Lung microvascular endothelial cell (primary cell): ENCODE results near the gene CHMP3. TPM values are rescaled to one million over a fixed set of nuclear protein-coding genes. Genes with fewer than 3 reads are reported as not detected.
"Not testable (repeated sequence)": the region's sequence is repeated elsewhere in the genome, so short reads cannot be mapped to it uniquely, and the experiment has no call there.

Experiments
- DNase-seq, 2 donors: peaks; one replicate each; pipeline versions ENCODE4 v3.0.0 to v3.0.0-alpha.2; 2010; ENCODE audit warnings: low read depth in 2 of 2
- total RNA-seq: library from RNA; depleted of rRNA; stranded (reverse); fragments of >200 nt; gene quantifications from 2 replicates; pipeline ENCODE4 v1.2.1, GENCODE V29; 2014

Gene CHMP3
- total RNA-seq, 1 donor from 2014 or later, result 58.9 TPM

- not testable (repeated sequence) for DNase-seq
Observed at GRCh38 chr2:86549963-86550725, 13.1 kb downstream of the CHMP3 start.

DNA sequence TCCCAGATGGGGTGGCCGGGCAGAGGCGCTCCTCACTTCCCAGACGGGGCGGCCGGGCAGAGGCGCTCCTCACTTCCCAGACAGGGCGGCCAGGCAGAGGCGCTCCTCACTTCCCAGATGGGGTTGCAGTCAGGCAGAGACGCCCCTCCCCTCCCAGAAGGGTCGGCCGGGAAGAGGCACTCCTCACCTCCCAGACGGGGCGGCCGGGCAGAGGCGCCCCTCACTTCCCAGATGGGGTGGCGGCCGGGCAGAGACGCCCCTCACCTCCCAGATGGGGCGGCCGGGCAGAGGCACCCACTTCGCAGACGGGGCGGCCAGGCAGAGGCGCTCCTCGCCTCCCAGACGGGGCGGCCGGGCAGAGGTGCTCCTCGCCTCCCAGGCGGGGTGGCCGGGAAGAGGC is 13.8 kb downstream of the CHMP3 start:
- not testable (repeated sequence) for DNase-seq

DNA sequence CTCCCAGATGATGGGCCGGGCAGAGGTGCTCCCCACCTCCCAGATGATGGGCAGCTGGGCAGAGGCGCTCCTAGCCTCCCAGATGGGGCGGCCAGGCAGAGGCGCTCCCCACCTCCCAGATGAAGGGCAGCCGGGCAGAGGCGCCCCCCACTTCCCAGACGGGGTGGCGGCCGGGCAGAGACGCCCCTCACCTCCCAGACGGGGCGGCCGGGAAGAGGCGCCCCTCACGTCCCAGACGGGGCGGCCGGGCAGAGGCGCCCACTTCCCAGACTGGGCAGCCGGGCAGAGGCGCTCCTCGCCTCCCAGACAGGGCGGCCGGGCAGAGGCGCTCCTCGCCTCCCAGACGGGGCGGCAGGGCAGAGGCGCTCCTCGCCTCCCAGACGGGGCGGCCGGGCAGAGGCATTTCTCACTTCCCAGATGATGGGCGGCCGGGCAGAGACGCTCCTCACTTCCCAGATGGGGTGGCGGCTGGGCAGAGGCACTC is 14.3 kb downstream of the CHMP3 start:
- DNase-seq, result not testable (repeated sequence)

- not testable (repeated sequence) for DNase-seq
Observed at GRCh38 chr2:86548165-86548912, 14.9 kb downstream of the CHMP3 start.

- DNase-seq, result not testable (repeated sequence)
Observed at GRCh38 chr2:86545296-86545924, 17.8 kb downstream of the CHMP3 start.

GRCh38 chr2:86544278-86545099 is 18.8 kb downstream of the CHMP3 start:
- DNase-seq, result not testable (repeated sequence)

DNA sequence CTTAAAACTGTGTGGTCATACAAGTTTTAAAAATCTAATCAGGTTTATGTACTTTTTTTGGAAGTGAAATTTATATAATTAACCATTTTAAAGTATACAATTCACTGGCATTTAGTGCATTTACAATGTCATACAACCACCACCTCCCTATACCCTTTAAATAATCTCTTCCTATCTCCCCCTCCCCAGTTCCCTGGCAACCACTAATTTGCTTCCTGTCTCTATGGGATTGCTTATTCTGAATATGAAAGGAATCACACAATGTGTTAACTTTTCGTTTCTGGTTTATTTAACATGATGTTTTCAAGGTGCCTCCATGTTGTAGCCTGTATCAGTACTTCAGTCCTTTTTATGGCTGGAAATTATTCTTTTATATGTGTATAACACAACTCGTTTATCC is 19.4 kb downstream of the CHMP3 start:
- DNase-seq, result no peak

GRCh38 chr2:86543335-86543734 is 19.9 kb downstream of the CHMP3 start:
- no peak for DNase-seq

GRCh38 chr2:86542814-86543213 is 20.4 kb downstream of the CHMP3 start:
- no peak for DNase-seq

- no peak for DNase-seq
Observed at GRCh38 chr2:86541334-86541733, 21.9 kb downstream of the CHMP3 start.

DNA sequence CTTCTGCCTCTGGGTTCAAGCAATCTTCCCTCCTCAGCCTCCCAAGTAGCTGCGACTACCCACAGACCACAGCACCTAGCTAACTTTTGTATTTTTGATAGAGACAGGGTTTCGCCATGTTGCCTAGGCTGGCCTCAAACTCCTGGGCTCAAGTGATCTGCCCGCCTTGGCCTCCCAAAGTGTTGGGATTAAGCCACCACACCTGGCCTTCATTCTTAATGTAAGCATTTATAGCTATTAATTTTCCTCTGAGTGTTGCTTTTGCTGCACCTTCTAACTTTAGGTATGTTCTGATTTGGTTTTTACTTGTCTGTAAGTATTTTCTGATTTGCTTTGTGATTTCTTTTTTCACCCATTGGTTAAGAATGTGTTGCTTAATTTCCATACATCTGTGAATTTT is 29.7 kb downstream of the CHMP3 start:
- no peak for DNase-seq

DNA sequence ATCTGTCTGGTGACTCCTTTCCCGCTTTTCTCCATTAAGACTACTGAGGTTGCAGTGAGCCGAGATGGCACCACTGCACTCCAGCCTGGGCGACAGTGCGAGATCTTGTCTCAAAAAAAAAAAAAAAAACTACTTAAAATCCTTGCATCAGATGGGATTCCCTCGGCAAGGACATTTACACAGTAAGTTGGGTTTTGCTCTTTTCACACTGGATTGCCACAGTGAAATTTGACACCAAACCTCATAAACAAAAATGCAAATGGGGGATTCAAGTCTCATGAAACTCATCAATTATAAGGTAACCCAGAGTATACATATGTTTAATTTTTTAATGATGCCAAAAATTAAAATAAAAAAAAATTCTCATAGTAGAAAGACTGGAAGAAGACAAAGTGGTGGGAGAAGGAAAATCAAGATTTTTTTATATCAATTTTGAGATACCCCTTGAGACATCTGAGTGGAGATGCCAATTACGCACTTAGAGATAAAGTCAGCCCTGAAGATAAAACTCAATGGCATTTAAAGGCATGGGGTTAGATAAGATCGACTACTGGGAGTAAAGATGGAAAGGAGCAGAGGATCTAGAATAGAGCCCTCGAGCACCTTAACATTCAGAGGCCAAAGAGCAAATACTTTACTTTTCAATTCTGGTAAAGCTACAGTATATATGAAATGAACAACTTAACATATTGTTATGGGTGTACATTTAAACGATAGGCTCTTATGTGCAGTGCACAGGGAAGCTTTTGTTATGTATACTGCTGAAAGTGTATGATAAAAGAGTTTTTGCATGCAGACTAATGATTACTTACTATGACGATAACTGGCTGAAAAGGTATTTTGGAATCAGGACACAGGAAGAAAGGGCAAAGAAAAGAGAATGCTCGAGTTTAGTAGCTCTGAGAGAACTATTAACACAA is 37.6 kb downstream of the CHMP3 start:
- DNase-seq, result no peak

DNA sequence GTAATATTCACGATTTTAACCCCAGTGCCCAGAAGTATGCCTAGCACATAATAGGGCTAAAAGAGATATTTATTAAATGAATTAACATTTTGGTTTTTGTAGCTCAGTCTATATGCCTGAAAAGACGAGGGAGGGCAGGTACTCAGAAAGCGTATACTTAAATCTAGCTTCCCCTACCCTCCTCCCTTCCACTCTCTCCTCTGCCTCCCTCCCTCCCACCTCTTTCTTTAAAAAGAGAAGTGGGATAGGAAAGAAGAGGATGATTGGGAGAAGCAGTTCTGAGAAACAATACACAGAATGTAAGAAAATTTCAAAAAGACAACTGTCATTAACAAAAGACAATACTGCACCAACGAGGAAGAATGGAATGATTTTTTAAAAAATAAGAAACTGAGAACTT is 39.8 kb downstream of the CHMP3 start:
- no peak for DNase-seq

GRCh38 chr2:86522711-86523110 is 40.5 kb downstream of the CHMP3 start:
- DNase-seq, result no peak

GRCh38 chr2:86521922-86522321 is 41.3 kb downstream of the CHMP3 start:
- DNase-seq, result no peak

DNA sequence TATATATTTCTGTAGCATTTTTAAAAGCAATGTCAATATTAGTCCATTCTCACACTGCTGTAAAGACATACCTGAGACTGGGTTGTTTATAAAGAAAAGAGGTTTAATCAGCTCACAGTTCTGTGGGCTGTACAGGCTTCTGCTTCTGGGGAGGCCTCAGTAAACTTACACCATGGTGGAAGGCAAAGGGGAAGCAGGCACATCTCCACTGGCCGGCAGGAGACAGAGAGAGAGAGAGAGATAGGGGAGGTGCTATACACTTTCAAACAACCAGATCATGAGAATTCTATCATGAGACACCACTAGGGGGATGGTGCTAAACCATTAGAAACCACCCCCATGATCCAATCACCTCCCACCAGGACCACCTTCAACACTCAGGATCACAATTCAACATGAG is 43.1 kb downstream of the CHMP3 start:
- DNase-seq, result no peak

DNA sequence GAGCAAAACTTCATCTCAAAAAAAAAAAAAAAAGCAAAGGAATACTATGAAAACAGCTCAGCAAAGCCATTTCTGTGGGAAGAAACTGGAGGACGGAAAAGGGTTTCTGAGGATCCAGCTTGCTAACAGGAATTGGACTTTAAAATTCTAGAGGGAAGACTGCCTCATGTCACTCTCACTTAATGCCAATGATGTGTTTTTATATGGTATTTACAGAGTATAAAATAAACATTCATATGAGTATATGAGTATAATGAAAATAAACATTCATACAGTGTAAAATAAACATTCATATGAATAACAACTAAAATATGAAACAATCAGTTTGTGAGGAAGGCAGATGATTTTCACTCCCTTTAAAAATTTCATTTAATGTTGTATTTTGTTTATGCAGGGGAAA is 43.9 kb downstream of the CHMP3 start:
- no peak for DNase-seq

DNA sequence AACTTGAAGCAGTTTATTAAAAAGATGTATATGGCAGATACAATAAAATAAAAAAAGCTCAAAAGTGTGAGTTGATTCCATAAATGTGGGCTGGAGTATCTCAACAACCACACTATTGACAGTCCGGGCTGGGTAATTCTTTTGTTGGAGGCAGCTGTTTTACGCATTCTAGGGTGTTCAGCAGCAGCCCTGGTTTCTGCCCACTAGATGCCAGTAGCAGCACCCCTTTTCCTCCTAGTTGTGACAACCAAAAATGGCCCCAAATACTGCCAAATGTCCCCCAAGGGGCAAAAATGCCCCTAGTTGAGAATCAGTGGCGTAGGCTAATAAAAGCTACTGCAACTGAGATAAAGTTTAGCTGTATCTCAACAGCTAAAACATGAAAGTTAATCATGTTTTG is 44.8 kb downstream of the CHMP3 start:
- peak; percentile 35 to 43 for DNase-seq

GRCh38 chr2:86513948-86514660 is 49.1 kb downstream of the CHMP3 start:
- no peak for DNase-seq

- DNase-seq, result no peak
Observed at GRCh38 chr2:86512892-86513291, 50.4 kb downstream of the CHMP3 start.
